Activated CD4-positive, alpha-beta T cell treated with anti-CD3 and anti-CD28 coated beads for 48 hours (primary cell): ENCODE results near the gene VASN.
"Not testable (repeated sequence)": the region's sequence is repeated elsewhere in the genome, so short reads cannot be mapped to it uniquely, and the experiment has no call there.

Source experiments
- DNase-seq: peaks from one replicate; pipeline ENCODE4 v3.0.0-alpha.2; 2020

Gene VASN

DNA sequence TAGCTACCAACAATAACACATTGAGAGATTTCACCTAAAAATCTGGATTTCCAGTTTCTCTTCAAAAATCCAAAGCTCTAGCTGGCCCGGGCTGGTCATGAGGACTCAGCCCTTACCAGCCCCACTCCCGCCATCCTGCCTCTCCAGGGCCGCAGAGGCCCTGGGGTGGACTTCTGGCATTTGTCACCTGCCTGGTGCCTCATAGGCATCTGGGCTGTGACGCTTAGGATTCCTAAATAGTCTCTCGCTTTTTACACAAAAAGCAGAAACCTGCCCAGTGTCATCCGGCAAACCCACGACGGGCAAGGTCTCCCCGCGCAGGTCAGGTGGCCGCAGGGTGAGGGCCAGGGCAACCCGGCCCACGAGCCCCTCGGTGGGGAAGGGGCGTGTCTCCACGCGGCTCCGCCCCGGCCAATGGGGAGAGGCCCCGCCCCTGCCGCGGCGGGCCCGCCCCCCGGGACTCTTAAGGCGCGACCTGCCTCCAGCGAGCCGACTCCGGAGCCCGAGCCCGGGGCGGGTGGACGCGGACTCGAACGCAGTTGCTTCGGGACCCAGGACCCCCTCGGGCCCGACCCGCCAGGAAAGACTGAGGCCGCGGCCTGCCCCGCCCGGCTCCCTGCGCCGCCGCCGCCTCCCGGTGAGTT, at the start of gene VASN:
Gene VASN, plus strand, starts transcription at position 492 of the 644 bp plus-strand sequence. CDS start 9,030 bp downstream, outside the sequence.
- peak; percentile 77 for DNase-seq

DNA sequence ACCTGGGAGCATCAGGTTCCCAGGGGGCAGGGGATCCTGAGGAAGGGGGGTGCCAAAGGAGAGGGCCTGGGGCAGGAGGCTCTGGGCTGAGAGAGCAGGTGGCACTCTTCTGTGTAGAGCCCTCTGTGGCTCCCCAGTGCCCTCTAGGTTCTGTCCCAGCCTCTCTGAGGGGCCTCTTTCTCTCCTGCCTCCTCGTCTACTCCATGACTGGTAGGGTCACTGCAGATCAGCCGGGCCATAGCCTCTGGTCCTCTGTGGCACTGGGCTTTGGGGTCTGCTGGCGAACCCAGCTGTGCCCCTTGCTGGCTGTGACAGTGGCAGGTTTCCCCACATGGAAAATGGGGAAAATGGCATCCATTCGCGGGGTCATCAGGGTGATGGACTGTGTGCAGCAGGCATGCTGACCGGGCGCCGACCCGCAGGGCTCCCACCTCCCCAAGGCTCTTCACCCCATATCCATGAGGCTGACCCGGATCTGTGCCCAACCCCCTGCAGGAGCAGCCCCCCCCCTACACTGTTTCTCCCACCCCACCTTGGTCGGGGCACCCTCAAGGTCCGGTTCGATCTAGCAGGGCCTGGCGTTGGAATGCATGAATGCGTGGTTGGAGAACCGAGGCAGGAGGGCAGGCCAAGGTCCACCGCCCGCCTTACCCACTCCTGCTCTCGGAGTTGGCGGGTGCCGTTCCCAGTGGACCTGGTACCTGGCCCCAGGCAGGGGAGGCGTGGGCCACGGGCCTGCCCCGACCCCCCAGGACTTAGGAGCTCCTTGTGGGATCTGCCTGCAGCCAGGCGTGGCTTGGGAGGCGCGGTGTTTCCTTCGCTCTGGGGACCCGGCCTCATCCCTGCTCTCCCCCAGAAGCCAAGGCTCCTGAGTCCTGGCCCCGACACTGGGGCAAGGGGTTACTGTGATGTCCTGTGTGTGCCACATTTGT, 49.3 kb upstream of the VASN start:
- DNase-seq = no peak

DNA sequence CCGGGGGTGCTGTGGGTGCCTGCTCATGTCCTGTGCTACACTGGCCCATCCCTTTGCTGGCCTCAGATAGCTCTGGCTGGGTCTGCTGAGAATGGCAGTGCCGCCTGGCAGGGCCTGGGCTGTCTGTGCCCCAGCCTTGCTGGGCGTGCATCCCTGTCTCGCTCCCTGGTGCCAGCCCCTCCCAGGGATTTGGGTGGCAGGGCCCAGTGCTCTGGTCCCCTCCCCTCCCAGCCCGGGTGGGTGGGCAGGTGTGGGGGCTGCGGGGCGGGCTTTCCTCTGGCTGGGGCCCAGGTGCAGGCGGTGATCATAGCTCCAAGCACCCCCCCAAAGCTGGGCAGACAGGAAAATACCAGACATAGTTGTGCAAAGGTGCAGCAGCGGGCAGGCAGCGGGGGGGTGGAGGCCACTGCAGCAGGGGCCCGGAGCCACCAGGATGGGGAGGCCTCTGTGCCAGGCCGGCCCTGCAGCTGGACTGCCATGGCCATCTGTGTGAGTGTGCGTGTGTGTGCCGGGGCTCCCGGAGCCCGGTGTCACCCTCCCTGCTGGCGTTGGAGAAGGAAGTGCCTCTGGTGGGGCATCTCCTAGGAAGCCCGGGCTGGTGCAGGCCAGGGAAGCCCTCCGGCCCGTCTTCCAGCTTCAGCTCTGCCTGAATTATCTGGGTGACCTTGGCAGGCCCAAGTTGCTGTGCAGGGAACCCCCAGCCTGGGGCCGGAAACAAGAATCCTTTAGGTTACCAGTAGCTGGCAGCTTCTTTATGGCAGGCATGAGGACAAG, 48.4 kb upstream of the VASN start:
- DNase-seq = no peak

DNA sequence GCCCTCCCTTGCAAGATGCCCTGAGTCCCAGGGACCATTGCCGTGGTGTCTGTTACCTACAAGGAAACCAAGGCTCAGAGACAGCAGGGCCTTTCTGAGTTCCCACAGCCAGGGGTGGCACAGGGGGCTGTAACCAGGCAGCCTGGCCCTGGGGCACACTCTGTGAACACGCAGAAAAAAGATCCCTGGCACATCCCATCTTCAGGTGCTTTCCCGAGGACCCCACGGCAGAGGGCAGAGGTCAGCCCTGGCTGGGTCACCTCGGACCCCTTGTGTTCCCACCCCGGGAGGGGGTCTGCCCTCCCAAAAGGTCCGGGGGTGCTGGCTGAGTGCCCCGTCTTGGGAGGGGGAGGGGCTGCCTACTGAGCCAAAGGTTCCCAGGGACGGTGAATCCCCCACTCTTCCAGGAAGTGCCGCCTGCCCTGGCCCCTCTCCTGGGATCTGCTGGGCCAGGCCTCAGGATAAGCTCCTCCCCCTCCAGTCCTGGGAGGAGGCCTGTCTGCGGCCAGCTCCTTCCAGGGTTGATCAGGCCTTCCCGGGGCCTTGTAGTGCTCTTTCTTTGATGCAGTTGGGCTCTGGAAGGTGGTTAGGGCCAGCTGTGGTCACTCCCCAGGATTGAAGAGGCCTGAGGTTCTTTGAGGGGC, 47.7 kb upstream of the VASN start:
- no peak for DNase-seq

DNA sequence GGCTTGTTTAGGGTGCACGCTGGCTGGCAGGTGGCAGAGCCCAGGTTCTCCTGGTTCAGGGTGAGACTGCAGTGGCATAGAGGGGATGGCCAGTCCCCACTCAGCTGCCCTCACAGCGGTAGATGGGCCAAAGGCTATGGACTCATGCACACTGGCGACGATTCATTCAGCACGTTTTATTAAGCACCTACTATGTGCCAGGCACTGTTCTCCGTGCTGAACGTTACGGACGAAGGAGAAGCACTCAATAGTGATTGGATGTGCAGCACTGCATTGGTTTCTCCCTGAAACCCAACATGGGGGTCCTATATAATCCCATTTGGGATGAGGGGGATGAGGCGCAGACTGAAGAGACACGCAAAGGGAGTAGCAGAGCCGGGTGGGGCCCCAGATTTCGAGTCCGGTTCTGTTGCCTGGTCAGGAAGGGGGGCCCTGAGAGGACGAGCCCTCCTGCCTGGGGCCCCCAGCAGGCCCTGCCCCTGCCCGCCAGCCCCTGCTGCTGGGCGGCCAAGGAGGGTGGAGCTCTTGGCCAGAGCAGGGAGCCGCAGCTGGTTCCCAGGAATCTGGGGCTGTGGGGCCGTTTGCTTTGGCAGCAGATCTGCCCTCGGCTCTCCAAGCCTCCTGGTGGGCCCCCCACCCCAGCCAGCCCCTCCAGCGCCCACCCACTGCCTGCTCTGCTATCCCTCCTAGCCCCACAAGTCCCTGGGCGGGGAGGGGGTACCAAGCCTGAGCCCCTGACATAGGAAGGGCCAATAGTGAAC, 47.0 kb upstream of the VASN start:
- DNase-seq = no peak

DNA sequence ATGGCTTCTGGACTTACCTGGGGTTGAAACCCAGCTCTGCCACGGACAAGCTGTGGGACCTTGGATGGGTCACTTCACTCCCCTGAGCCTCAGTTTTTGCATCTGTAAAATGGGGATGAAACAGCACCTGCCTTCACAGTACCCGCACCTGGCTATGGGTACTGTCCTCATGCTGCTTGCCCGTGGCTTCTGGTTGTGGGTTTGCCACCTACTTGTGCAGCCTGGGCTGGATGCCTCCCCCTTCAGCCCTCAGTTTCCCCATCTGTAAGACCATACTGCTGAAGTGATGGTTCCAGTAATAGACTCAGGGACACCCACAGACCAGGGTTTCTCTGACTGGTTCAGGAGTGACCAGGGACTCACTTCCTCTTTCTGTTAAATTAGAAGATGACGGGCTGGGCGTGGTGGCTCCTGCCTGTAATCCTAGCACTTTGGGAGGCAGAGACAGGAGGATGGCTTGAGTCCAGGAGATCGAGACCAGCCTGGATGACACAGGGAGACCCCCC, 46.3 kb upstream of the VASN start:
- no peak for DNase-seq

DNA sequence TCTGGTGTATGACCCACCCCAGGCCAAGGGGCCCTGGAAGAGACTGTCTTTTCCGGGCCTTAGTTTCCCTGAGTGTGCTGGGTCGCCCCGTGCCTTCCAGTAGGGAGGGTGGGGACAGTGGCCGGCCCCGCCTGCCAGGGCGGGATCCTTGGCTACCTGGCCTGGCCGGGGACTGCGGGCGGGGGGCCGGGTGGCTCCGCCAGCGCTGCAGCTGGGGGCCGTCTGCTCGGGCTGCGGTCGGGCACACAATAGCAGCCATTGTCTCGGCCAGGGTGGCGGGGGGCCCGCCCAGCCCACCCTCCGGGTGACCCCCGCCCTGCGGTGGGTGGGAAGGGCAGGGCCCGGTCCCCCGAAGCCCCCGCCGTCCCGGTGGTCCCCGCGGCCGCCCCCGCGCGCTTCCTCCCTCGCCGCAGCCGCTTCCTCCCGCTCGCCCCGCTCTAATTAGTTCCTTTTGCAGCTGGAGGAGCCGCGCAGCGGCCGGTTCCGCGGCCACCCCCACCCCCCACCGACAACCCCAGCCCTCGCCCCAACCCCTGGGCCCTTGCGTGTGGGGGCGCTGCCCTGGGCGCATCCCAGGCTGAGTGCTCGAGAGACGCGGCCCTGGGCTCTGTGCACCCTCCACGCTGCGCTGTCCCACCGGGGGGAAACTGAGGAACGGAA, 44.1 kb upstream of the VASN start:
- no peak for DNase-seq

DNA sequence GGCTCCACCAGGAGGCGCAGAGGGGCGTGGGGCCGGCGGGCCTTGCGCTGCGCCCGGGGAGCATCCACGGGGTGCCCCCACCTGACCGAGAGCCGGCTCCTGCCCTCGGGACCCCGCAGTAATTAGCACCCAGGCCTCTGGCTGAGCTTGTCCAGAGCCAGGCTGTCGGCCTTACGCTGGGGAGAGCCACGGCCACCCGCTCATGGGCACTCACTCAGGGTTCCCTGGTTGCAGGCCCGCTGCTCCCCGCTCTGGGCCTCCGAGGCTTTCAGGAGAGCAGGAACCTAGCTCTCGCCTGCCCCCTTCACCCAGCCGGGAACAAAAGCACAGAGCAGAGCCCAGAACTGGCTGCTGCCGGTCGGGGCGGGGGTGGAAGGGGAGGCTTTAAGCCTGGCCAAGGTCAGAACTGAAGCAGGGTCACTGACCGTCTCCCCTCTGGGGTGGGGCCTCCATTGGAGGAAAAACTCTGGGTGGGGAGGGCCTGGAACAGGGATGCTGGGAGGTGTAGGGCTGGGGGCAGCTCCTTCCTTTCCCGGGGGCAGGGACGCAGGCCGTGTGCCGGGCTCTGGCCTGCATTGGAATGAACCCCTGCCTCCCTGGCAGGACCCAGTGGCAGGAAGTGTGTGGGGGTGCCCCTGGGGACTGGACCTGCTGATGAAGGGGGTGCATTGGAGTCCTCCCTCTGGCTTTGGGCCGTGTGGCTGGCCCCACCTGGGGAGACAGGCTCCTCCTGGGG, 43.4 kb upstream of the VASN start:
- DNase-seq = peak; percentile 79

DNA sequence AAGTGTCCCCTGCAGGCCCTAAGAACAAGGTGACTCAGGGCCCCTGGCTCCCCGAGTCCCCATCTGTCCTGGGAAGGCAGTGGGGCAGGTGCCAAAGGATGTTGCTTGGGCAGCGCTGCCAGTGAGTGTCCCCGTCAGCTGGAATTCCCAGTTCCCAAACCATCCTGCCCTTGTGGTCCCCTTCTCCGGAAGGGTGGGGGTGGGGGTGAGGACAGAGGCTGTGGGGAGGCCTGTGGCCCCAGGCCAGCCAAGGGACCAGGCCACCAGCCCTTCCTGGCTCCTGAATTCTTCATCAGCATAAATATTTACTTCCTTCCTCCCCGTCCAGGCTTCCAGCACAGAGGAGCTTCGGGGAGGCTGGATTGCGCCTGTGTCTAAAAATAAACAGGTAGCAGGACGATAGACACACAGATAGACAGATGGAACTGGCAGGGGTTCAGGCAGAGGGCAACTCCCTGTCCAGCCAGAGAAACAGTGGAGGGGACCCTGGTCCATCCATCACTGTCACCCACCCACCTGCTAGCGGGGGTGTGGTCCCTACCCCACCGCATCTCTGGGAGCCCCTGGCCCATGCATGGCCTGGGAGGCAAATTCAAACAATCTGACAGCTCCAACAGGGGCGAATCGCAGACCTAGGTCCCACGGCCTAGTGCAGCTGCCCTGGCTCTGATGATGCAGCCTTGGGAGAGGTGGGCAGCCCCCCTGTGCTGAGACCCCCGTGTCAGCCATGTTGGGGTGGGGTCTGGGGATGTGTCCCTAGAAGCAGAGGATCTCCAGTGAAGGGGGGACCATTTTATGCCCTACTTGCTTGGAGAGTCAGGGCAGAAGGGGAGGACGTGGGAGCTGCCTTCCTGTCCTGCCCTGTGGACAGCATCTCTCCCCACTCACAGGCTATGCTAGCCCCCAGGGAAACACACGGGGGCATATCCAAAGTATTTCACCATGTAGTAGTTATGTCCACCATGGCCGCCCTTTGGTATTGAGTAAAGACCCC, 42.6 kb upstream of the VASN start:
- DNase-seq = no peak

DNA sequence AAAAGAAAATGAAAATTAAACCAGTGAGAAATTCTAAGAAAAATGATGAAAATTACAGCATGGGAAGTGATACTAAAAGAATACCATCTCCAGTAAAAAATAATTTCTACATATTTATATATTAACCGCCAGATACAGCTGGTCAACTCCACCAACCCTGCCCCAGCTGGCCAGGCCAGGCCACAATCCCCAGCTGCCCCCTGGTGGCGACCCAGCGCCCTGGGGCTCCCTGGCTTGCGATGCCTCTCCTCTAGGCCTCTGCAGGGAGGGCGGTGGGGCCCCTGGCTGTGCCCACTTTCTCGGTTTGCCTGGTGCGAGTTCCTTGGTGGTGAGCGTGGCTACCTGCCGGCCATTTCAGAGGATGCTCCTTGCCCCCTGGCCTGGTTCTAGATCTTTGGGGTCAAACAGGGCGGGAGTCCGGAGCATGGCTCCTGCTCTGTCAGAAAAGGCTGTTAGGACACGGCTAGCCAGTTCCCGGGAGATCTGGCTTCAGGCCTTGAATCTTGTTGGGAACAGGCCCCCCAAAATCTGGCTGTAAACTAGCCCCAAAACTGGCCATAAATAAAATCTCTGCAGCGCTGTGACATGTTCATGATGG, 41.3 kb upstream of the VASN start:
- DNase-seq = peak; percentile 80

DNA sequence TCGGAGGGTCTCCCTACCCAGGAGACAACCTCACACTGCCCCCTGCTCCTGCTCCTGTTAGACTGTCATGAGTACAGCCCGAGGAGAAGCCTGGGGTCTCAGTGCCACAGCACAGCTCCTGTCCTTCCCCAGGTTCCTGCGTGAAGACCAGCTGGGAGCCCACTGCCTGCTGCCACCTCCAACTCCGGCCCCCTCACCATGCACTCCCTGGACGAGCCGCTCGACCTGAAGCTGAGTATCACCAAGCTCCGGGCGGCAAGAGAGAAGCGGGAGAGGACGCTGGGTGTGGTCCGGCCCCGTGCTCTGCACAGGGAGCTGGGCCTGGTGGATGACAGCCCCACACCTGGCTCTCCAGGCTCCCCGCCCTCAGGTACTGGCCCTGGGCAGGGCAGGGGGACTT, 39.6 kb upstream of the VASN start:
- DNase-seq = no peak

DNA sequence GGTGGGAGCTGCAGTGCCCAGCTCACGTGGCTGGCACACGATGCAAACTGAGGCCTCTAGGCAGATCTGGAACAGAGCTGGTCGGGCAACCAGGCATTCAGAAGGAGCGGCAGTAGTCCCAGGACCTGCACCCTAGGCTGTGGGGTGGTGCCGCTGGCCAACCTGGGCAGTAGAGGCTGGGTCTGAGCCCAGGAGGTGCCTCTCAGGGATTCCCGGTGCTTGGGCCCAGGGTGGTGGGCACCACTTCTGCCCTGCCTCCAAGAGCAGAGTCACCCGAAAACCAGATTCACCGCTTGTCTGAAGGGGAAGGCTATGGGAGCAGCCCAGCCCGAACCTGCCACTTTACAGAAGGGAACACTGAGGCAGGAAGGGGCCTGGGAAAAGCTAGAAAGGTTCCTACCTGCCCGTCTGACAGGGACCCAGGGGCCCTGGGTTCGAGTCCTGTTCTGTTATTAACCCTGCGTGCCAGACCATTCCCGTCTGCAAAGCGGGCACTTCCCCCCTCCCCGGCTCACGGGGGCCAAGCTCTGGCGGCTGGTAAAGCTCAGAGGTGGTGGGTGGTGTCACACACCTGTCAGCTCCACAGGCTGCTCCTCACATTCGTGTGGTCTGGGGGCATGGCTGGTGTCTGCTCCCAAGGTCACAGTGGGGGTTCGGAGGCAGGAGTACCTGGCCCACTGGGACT, 38.9 kb upstream of the VASN start:
- DNase-seq = no peak

DNA sequence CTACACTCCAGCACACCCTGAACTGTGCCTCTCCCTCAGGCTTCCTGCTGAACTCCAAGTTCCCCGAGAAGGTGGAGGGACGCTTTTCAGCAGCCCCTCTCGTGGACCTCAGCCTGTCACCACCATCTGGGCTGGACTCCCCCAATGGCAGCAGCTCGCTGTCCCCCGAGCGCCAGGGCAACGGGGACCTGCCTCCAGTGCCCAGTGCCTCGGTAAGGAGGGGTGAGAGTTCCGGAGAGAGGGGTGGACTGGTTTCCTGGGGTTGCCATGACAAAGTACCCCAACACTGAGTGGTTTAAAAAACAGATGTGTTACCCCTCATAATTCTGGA, 38.4 kb upstream of the VASN start:
- no peak for DNase-seq

DNA sequence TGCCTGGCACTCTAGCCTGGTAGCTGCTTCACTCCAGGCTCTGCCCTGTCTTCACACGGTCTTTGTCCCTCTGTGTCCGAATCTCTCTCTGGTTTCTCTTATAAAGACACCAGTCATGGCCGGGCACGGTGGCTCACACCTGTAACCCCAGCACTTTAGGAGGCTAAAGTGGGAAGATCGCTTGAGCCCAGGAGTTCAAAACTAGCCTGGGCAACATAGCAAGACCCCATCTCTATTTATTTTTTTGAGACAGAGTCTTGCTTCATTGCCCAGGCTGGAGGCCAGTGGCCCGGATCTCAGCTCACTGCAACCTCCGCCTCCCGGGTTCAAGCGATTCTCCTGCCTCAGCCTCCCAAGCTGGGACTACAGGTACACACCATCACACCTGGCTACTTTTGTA, 37.9 kb upstream of the VASN start:
- DNase-seq = not testable (repeated sequence)

DNA sequence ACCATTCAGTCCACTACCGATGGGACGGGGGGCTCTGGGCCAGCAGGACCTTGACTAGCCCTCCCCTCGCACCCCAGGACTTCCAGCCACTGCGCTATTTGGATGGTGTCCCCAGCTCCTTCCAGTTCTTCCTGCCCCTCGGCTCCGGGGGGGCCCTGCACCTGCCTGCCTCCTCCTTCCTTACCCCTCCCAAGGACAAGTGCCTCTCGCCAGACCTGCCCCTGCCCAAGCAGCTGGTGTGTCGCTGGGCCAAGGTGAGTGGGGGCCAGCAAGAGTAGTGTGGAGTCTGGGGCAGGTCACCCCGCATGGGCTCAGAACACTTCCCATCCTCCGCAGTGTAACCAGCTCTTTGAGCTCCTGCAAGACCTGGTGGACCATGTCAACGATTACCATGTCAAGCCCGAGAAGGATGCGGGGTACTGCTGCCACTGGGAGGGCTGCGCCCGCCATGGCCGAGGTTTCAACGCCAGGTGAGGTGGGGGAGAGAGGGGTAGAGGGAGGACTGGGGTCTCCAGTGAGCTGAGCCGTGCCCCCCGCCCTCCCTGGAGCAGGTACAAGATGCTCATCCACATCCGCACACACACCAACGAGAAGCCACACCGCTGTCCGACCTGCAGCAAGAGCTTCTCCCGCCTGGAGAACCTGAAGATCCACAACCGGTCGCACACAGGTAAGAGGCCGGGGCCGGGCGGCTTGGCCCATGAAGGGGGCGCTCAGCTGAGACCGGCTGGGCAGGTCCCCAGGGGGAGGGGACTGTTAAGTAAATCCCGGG, 36.7 kb upstream of the VASN start:
- DNase-seq = no peak

DNA sequence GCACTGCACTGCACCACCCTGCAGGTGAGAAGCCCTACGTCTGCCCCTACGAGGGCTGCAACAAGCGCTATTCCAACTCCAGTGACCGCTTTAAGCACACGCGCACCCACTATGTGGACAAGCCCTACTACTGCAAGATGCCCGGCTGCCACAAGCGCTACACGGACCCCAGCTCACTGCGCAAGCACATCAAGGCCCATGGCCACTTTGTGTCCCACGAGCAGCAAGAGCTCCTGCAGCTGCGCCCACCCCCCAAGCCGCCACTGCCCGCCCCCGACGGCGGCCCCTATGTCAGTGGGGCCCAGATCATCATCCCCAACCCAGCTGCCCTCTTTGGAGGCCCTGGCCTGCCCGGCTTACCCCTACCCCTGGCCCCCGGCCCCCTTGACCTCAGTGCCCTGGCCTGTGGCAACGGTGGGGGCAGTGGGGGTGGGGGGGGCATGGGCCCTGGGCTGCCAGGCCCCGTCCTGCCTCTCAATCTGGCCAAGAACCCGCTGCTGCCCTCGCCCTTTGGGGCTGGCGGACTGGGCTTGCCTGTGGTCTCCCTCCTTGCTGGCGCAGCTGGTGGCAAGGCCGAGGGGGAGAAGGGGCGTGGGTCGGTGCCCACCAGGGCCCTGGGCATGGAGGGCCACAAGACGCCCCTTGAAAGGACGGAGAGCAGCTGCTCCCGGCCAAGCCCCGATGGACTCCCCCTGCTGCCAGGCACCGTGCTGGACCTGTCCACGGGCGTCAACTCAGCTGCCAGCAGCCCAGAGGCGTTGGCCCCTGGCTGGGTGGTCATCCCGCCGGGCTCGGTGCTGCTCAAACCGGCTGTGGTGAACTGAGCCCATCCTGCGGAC, 34.7 kb upstream of the VASN start:
- no peak for DNase-seq
